22Rv1 (cell line): ENCODE measurements around the gene OSCAR.

ENCODE experiments used
- H3K27ac ChIP-seq: fragments of 450-650 bp; 2 replicates; pipeline ENCODE4 v1.5.1; 2017
- CTCF ChIP-seq: fragments of 450-650 bp; IDR thresholded peaks from 2 replicates; pipeline ENCODE4 v1.5.1; 2017; ENCODE audit warnings: mild to moderate bottlenecking
- ZFX ChIP-seq: fragments of 450-650 bp; IDR thresholded peaks from 2 replicates; pipeline ENCODE4 v1.6.1; 2017; ENCODE audit warnings: antibody characterized with exemption, borderline replicate concordance

Gene OSCAR

GRCh38 chr19:54141356-54141755 is 40.8 kb upstream of the OSCAR start:
- no peak for TF ChIP-seq ZFX
- no peak for TF ChIP-seq CTCF
- no peak overlapping the region for H3K27ac ChIP-seq

DNA sequence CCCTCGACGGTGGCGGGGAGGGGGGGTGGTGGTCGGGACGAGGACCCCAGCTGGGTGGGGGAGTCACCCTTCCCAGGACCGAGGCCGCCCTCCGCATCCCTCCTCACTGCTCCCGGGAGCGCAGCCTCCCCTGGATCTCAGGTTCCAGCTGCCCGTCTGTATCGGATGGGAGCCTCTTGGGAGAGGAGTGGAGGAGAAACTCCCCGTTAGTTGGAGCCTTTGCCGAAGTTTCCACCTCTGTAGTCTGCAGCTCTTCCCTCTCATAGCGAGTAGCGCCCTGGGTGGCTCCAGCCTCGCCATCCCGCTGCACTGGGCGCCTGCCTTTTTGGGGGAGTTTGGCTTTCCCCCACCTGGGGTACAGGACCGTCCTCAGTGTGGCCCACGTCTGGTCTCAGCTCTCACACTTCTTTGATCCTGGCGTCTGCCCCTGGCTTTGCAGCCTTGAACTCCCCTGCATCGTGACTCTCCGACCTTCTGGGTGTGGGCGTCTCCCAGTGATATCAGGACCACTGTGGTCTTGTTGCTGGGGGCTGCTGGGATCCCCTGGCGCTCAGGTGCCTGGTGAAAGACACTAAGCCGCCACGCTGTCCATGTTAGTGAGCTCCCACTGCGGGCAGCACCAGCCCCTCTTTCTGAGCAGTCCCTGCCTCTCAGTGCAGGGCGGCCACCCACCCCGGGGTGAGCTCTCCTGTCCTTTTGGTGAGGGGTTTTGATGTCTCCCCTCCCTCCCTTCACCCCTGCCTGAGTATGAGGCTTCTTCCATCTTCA is 38.1 kb upstream of the OSCAR start:
- H3K27ac ChIP-seq = peak overlapping the region; percentile 83
- TF ChIP-seq ZFX = no peak
- TF ChIP-seq CTCF = no peak

GRCh38 chr19:54137699-54138488 is 37.3 kb upstream of the OSCAR start, which contains the start of gene CNOT3:
TSS of gene CNOT3 (plus strand) at chr19:54137762. CDS start at chr19:54142979, 5,217 bp downstream.
- TF ChIP-seq ZFX (no peak), CTCF (no peak)
- peak within 1 kb of the TSS; percentile 88 for H3K27ac ChIP-seq

- TF ChIP-seq CTCF (no peak), ZFX (no peak)
- peak overlapping the region; percentile 88 for H3K27ac ChIP-seq
Measured at GRCh38 chr19:54136864-54137698, 36.5 kb upstream of the OSCAR start.

- TF ChIP-seq ZFX = no peak
- no peak for TF ChIP-seq CTCF
- H3K27ac ChIP-seq = peak overlapping the region; percentile 88
Measured at GRCh38 chr19:54136086-54136863, 35.7 kb upstream of the OSCAR start.

- H3K27ac ChIP-seq = peak overlapping the region; percentile 42
- TF ChIP-seq ZFX (no peak), CTCF (no peak)
Measured at GRCh38 chr19:54133957-54134590, 33.5 kb upstream of the OSCAR start.
